Measurements from ENCODE around the gene CASQ2. TPM values are rescaled to one million over a fixed set of nuclear protein-coding genes. Genes with fewer than 3 reads are reported as not detected.

The CASQ2 gene
- total RNA-seq, 4 donors from 2014 or later, result 0.53 to 21.4 (median 4.1) TPM

DNA sequence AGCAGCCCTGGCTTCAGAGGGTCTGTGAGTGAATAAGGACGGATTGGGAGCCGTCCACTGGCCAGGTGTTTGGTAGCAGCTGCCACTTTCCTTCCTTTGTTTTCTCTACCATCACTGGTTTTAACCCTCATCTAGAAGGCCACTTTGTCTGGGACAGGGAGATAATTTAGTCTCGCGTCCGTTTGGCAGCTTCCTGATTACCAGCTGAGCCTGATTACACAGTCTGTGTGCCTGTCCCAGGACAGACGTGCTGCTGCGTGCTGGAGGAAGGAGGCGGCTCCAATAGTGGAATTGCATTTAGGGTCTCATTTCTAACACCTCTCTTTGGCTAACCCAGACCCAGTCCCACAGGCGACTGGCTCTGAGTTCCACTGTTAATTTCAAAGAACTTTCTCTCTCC is 24.6 kb upstream of the CASQ2 start:
- WGBS, 2 donors, result 23 to 29% methylated on average over 8 to 9 of the region's 9 CpGs
- intact Hi-C loops (cut with DNase I), result no loop called here
- H3K36me3 ChIP-seq, result no peaks in the 10 kb centered on the region
- no peaks in the 10 kb centered on the region for H3K9me3 ChIP-seq
- H3K27me3 ChIP-seq, result peaks cover 0 to 26% (median 0%) of the 10 kb centered on the region in 4 donors
- TF ChIP-seq, protein P1, sequence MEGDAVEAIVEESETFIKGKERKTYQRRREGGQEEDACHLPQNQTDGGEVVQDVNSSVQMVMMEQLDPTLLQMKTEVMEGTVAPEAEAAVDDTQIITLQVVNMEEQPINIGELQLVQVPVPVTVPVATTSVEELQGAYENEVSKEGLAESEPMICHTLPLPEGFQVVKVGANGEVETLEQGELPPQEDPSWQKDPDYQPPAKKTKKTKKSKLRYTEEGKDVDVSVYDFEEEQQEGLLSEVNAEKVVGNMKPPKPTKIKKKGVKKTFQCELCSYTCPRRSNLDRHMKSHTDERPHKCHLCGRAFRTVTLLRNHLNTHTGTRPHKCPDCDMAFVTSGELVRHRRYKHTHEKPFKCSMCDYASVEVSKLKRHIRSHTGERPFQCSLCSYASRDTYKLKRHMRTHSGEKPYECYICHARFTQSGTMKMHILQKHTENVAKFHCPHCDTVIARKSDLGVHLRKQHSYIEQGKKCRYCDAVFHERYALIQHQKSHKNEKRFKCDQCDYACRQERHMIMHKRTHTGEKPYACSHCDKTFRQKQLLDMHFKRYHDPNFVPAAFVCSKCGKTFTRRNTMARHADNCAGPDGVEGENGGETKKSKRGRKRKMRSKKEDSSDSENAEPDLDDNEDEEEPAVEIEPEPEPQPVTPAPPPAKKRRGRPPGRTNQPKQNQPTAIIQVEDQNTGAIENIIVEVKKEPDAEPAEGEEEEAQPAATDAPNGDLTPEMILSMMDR (IDR thresholded peaks at IDR 0.05), result no peak
- no peak for TF ChIP-seq POLR2A (IDR thresholded peaks at IDR 0.05)
- H3K4me3 ChIP-seq, result peak overlapping the region in 1 of 4 donors; percentile 6
- H3K27ac ChIP-seq, result peak overlapping the region in 1 of 4 donors; percentile 30
- H3K4me1 ChIP-seq, result peaks cover 0 to 23% (median 8%) of the 10 kb centered on the region in 3 donors
- DNase-seq, result no peak

DNA sequence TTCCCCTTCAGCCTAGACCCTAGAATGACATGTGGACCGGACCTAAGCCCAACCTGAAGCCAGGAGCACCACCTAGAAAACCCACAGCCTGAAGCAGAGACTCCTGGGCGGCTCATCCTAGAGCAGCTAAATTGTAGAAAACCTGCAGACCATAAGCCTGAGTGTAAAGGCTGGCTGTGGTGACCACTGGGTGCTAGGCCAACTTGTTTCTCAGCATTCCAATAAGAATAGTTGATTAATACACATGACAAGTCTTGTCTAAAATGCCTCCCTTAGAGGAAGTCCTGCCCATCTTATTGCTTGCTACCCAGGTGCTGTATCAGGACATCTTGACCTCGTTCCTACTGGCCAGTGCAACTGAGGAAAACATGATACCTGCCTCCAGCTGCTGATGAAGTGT is 23.3 kb upstream of the CASQ2 start:
- no peak for DNase-seq
- H3K27me3 ChIP-seq, result peaks cover 0 to 26% (median 0%) of the 10 kb centered on the region in 4 donors
- intact Hi-C loops (cut with DNase I), result no loop called here
- 77 to 92% methylated on average over 3 of the region's 3 CpGs for WGBS, 2 donors
- H3K36me3 ChIP-seq, result no peaks in the 10 kb centered on the region
- no peaks in the 10 kb centered on the region for H3K9me3 ChIP-seq
- H3K27ac ChIP-seq, result no peak overlapping the region
- TF ChIP-seq, protein P1 (IDR thresholded peaks at IDR 0.05), result no peak
- no peak for TF ChIP-seq POLR2A (IDR thresholded peaks at IDR 0.05)
- no peak overlapping the region for H3K4me3 ChIP-seq
- H3K4me1 ChIP-seq, result peaks cover 0 to 23% (median 8%) of the 10 kb centered on the region in 3 donors

DNA sequence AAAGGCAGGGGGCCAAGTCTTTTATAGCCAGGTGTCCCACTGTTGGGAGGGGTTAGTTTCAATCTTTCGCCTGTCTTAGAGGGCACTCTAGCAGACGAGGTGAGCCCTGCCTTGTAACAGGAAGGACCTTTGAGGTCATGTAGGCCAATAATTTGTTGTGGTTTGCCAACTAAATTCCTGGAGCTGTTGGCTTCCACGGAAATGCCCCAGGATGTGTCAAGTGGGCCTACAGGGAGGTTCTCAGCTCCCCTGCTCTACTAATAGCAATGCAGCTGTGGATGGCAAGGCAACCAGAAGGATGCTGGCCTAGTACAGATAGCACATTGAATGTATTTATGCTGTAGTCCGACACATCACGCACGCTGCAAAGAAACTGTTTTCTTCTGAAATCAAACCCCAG is 22.3 kb upstream of the CASQ2 start:
- intact Hi-C loops (cut with DNase I), result no loop called here
- TF ChIP-seq POLR2A (IDR thresholded peaks at IDR 0.05), result no peak
- TF ChIP-seq, protein P1 (IDR thresholded peaks at IDR 0.05), result no peak
- no peaks in the 10 kb centered on the region for H3K36me3 ChIP-seq

DNA sequence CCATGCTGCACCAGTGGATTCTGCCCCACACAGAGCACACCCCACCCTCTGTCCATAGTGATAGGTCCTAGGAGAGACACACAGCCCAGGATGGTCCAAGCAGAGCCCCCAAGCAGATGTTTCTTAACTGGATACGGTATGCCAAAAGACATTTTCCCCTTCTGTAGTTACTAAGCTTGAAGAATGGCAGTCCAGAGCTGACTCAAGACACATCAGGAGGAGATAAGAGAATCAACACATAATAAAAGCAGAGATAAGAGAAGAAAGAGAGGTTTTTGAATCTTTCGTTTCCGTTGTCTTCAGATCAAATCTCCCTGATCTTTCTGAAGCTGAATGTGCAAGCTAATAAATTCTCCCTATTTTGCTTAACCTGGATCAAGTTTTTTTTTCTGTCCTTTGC is 21.8 kb upstream of the CASQ2 start:
- WGBS, 2 donors, result 71 to 84% methylated on average over 3 of the region's 3 CpGs
- intact Hi-C loops (cut with DNase I), result no loop called here
- DNase-seq, result no peak
- Histone ChIP-seq H3K4me1 (peaks cover 0 to 23% (median 8%) of the 10 kb centered on the region in 3 donors), H3K27ac (no peak overlapping the region), H3K27me3 (peaks cover 0 to 21% (median 0%) of the 10 kb centered on the region in 4 donors), H3K36me3 (no peaks in the 10 kb centered on the region), H3K4me3 (no peak overlapping the region), H3K9me3 (no peaks in the 10 kb centered on the region)
- no peak for TF ChIP-seq POLR2A (IDR thresholded peaks at IDR 0.05)
- TF ChIP-seq, protein P1 (IDR thresholded peaks at IDR 0.05), result no peak

More for the DNA sequence above, 22.3 kb upstream of the CASQ2 start:
- WGBS, 2 donors, result 83 to 86% methylated on average over 6 of the region's 6 CpGs
- Histone ChIP-seq H3K9me3 (no peaks in the 10 kb centered on the region), H3K27me3 (peaks cover 0 to 22% (median 0%) of the 10 kb centered on the region in 4 donors), H3K27ac (no peak overlapping the region), H3K4me1 (peaks cover 0 to 23% (median 8%) of the 10 kb centered on the region in 3 donors), H3K4me3 (no peak overlapping the region)
- DNase-seq, result no peak

DNA sequence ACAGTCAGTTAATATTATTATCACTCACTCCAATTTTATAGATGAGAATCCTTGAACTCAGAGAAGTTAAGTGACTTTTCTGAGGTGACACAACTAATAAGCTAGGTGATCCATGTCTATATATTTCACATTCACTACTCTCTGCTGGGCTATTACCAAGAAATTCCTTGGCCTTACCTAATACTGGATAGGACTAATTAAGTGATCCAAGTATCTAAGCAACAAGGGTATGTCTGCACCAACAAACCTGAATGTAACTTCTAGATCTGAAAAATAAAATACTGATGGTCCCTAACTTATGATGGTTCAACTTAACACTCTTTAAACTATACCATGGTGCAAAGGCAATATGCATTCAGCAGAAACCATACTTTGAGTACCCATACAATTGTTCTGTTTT is 14.8 kb upstream of the CASQ2 start:
- Histone ChIP-seq H3K27ac (peak overlapping the region; percentile 81 to 92 (median 90)), H3K36me3 (no peaks in the 10 kb centered on the region), H3K27me3 (no peaks in the 10 kb centered on the region), H3K9me3 (no peaks in the 10 kb centered on the region), H3K4me1 (peaks cover 13 to 35% (median 17%) of the 10 kb centered on the region in 3 donors), H3K4me3 (no peak overlapping the region)
- DNase-seq, result no peak
- intact Hi-C loops (cut with DNase I), result no loop called here
- TF ChIP-seq, protein P1 (IDR thresholded peaks at IDR 0.05), result no peak
